Tibial artery (tissue), 4 donors: Measurements from ENCODE around the gene TANK.

Experiments used
- DNase-seq, 2 donors: peaks; one replicate each; pipeline ENCODE4 v3.0.0-alpha.2; 2019
- H3K27ac ChIP-seq, 2 donors: fragments of 200-600 bp; sonication (generic) in 1 of 2; 1 replicate in 1 of 2; 2 replicates in 1 of 2; pipeline ENCODE4 v1.5.1; 2018 to 2019; ENCODE audit warnings: mild to moderate bottlenecking in 1 of 2
- H3K27me3 ChIP-seq, 2 donors: fragments of 200-600 bp; sonication (generic) in 1 of 2; one replicate each; pipeline versions ENCODE4 v1.5.1 to v1.6.0; 2016 to 2019
- H3K36me3 ChIP-seq, 3 donors: fragments of 200-600 bp; sonication (generic) in 2 of 3; one replicate each; pipeline ENCODE4 v1.5.1; 2016 to 2019; ENCODE audit warnings: mild to moderate bottlenecking in 2 of 3
- H3K4me1 ChIP-seq, 4 donors: fragments of 200-600 bp; sonication (generic) in 2 of 4; 1 replicate in 3 of 4; 2 replicates in 1 of 4; pipeline ENCODE4 v1.5.1; 2016 to 2019
- H3K4me3 ChIP-seq, 2 donors: fragments of 200-600 bp; sonication (generic) in 1 of 2; 1 replicate in 1 of 2; 2 replicates in 1 of 2; pipeline ENCODE4 v1.5.1; 2018 to 2019; ENCODE audit warnings: mild to moderate bottlenecking in 2 of 2
- H3K9me3 ChIP-seq, 3 donors: fragments of 200-600 bp; sonication (generic) in 1 of 3; one replicate each; pipeline ENCODE4 v1.5.1; 2016 to 2019
- intact Hi-C: fragments of 100-400 bp; cut with DNase I; formaldehyde crosslinking; loops from one replicate; pipeline ENCODE4 v1.15.0; 2023; ENCODE audit warnings: low total_unique reads
- TF ChIP-seq, protein P1 (sequence below), 2 experiments: fragments of 200-600 bp in 1 of 2; fragments of 450-650 bp in 1 of 2; IDR thresholded peaks; one replicate each; pipeline ENCODE4 v1.5.1; 2017 to 2019; ENCODE audit warnings: antibody characterized with exemption in 2 of 2, mild to moderate bottlenecking in 1 of 2, moderate library complexity in 1 of 2

The TANK gene

DNA sequence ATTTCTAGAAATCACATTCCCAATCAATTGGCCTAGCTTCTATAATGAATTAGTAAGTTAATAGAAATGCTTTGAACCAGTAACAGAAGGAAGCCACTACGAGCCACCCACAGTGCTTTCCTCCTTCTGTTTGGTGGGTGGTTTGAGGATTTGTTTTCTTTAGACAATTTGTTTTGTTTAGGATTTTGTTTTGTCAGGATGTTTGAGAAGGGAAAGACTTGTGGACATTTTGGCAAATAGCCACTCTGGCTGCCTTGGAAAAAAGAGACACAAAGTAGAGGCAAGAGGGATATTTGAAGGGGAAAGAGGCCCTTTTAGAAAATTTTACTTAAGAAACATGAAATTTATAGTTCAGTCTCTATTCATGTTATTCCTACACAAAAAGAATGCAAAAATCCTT lies 47.7 kb downstream of the TANK start:
- intact Hi-C loops, result no loop called here
- peaks cover 24 to 39% (median 36%) of the 10 kb centered on the region in 3 donors for H3K36me3 ChIP-seq
- no peak overlapping the region for H3K27ac ChIP-seq
- DNase-seq, result no peak
- H3K27me3 ChIP-seq, result no peaks in the 10 kb centered on the region
- no peak overlapping the region for H3K4me3 ChIP-seq
- no peaks in the 10 kb centered on the region for H3K9me3 ChIP-seq
- H3K4me1 ChIP-seq, result peaks cover 0 to 4% (median 0%) of the 10 kb centered on the region in 4 donors
- TF ChIP-seq, protein P1, sequence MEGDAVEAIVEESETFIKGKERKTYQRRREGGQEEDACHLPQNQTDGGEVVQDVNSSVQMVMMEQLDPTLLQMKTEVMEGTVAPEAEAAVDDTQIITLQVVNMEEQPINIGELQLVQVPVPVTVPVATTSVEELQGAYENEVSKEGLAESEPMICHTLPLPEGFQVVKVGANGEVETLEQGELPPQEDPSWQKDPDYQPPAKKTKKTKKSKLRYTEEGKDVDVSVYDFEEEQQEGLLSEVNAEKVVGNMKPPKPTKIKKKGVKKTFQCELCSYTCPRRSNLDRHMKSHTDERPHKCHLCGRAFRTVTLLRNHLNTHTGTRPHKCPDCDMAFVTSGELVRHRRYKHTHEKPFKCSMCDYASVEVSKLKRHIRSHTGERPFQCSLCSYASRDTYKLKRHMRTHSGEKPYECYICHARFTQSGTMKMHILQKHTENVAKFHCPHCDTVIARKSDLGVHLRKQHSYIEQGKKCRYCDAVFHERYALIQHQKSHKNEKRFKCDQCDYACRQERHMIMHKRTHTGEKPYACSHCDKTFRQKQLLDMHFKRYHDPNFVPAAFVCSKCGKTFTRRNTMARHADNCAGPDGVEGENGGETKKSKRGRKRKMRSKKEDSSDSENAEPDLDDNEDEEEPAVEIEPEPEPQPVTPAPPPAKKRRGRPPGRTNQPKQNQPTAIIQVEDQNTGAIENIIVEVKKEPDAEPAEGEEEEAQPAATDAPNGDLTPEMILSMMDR (IDR thresholded peaks at IDR 0.05), result no peak

GRCh38 chr2:161208527-161209139 lies 48.4 kb downstream of the TANK start:
- H3K9me3 ChIP-seq, result no peaks in the 10 kb centered on the region
- DNase-seq, result no peak
- H3K27me3 ChIP-seq, result no peaks in the 10 kb centered on the region
- TF ChIP-seq, protein P1 (IDR thresholded peaks at IDR 0.05), result no peak
- H3K27ac ChIP-seq, result no peak overlapping the region
- H3K4me3 ChIP-seq, result no peak overlapping the region
- H3K4me1 ChIP-seq, result peaks cover 0 to 4% (median 0%) of the 10 kb centered on the region in 4 donors
- H3K36me3 ChIP-seq, result peaks cover 24 to 43% (median 37%) of the 10 kb centered on the region in 3 donors
- intact Hi-C loops, result no loop called here

DNA sequence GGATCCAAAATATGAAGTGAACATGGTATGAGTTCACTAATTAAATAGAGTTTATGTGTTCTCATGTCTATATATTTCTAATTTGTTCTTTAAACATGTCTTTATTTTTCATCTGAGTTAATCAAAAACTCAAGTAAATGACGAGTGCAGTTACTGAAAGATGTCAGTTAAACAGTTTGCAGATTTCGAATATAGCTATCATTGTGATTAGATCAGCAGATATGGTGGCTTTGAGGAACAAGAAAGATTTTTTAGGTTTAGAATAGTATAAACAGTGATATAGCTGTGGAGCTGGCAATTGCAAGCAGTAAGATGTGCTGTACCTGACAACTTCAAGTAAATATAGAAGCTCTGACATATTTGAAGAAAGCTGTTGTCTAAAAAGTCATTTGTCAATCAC lies 49.7 kb downstream of the TANK start:
- H3K9me3 ChIP-seq, result no peaks in the 10 kb centered on the region
- TF ChIP-seq, protein P1 (IDR thresholded peaks at IDR 0.05), result no peak
- intact Hi-C loops, result no loop called here
- H3K4me1 ChIP-seq, result peaks cover 0 to 4% (median 0%) of the 10 kb centered on the region in 4 donors
- no peak for DNase-seq
- no peak overlapping the region for H3K4me3 ChIP-seq
- no peak overlapping the region for H3K27ac ChIP-seq
- H3K36me3 ChIP-seq, result peaks cover 15 to 39% (median 35%) of the 10 kb centered on the region in 3 donors
- no peaks in the 10 kb centered on the region for H3K27me3 ChIP-seq

DNA sequence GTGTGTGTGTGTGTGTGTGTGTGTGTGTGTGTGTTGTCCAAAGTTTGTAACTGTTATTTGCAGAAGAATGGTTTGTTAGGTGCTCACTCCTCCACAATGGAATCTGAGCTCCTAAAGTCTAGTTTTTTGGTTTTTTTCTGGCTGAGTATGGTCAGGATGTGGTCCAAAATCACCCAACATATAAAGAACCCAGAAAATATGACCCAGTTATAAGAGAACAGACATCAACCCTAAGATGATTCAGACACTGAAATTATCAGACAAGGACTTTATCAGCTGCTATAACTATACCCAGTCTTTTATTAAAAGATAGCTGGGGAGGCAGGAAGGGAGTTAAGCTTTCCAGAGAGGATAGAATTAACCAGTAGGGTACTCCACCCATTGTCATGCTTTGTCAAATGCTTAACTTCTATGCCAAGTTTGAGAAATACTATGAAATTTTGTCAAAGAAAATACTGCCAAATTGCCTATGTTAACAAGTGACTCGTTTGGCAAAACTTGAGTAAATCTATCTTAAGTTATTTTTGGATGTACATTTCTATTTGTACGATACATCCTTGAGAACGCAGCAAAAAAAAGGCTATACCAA lies 57.5 kb downstream of the TANK start:
- H3K36me3 ChIP-seq, result peaks cover 0 to 21% (median 11%) of the 10 kb centered on the region in 3 donors
- no peak for DNase-seq
- no peak overlapping the region for H3K4me3 ChIP-seq
- peaks cover 0 to 11% (median 7%) of the 10 kb centered on the region in 4 donors for H3K4me1 ChIP-seq
- no peaks in the 10 kb centered on the region for H3K27me3 ChIP-seq
- H3K9me3 ChIP-seq, result no peaks in the 10 kb centered on the region
- intact Hi-C loops, result no loop called here
- TF ChIP-seq, protein P1 (IDR thresholded peaks at IDR 0.05), result no peak
- H3K27ac ChIP-seq, result no peak overlapping the region

- Histone ChIP-seq H3K27me3 (no peaks in the 10 kb centered on the region), H3K27ac (no peak overlapping the region), H3K4me1 (peaks cover 0 to 11% (median 7%) of the 10 kb centered on the region in 4 donors), H3K9me3 (no peaks in the 10 kb centered on the region), H3K36me3 (peaks cover under 1 to 12% (median 7%) of the 10 kb centered on the region in 3 donors), H3K4me3 (no peak overlapping the region)
- TF ChIP-seq, protein P1 (IDR thresholded peaks at IDR 0.05), result no peak
- no peak for DNase-seq
- intact Hi-C loops, result no loop called here
Observed at GRCh38 chr2:161219211-161219610, 59.0 kb downstream of the TANK start.
